Measurements from ENCODE around the gene NUCB1.

NUCB1 gene

GRCh38 chr19:48935864-48936263 is 35.8 kb downstream of the NUCB1 start:
- no peak for DNase-seq

GRCh38 chr19:48938256-48938655 is 38.1 kb downstream of the NUCB1 start:
- DNase-seq = no peak

GRCh38 chr19:48940902-48941301 is 40.8 kb downstream of the NUCB1 start:
- DNase-seq = no peak

- no peak for DNase-seq
These were observed 43.0 kb downstream of the NUCB1 start for GRCh38 chr19:48943081-48943480.

GRCh38 chr19:48945415-48945814 is 45.3 kb downstream of the NUCB1 start:
- no peak for DNase-seq

- no peak for DNase-seq
These were observed 45.7 kb downstream of the NUCB1 start for GRCh38 chr19:48945817-48946216.

GRCh38 chr19:48946463-48947257 is 46.5 kb downstream of the NUCB1 start:
- no peak for DNase-seq

- no peak for DNase-seq
These were observed 47.1 kb downstream of the NUCB1 start for GRCh38 chr19:48947258-48947542.

GRCh38 chr19:48950159-48950558 is 50.0 kb downstream of the NUCB1 start:
- no peak for DNase-seq

- no peak for DNase-seq
These were observed 50.9 kb downstream of the NUCB1 start for GRCh38 chr19:48950830-48951519.

- no peak for DNase-seq
These were observed 53.0 kb downstream of the NUCB1 start for GRCh38 chr19:48953141-48953540.

- no peak for DNase-seq
These were observed 54.0 kb downstream of the NUCB1 start for GRCh38 chr19:48953990-48954594.

- peak; percentile 29 for DNase-seq
These were observed 54.6 kb downstream of the NUCB1 start, which contains the start of gene BAX for GRCh38 chr19:48954595-48955307. Gene BAX, plus strand, starts transcription at chr19:48954875. Its CDS starts 54 bp downstream, at chr19:48954929.

GRCh38 chr19:48955308-48955958 is 55.3 kb downstream of the NUCB1 start:
- DNase-seq = no peak

- no peak for DNase-seq
These were observed 57.9 kb downstream of the NUCB1 start for GRCh38 chr19:48958006-48958405.

GRCh38 chr19:48959341-48960239 is 59.5 kb downstream of the NUCB1 start:
- DNase-seq = no peak

- DNase-seq = no peak
These were observed 61.0 kb downstream of the NUCB1 start for GRCh38 chr19:48961051-48961649.

GRCh38 chr19:48961673-48962028 is 61.5 kb downstream of the NUCB1 start:
- no peak for DNase-seq

- DNase-seq = peak; percentile 24
These were observed 62.1 kb downstream of the NUCB1 start for GRCh38 chr19:48962029-48962848.

- no peak for DNase-seq
These were observed 62.7 kb downstream of the NUCB1 start for GRCh38 chr19:48962849-48963165.

Measured in SIG-M5 (cell line).